A549 treated with dexamethasone at 1 μM for 4 hours (cell line): Measurements from ENCODE around the gene TEX38. TPM values are rescaled to one million over a fixed set of nuclear protein-coding genes. Genes with fewer than 3 reads are reported as not detected.

ENCODE experiments used
- total RNA-seq: library from RNA; stranded (reverse); fragments of 200-300 nt; extraction: Qiagen RNA extraction; gene quantifications from 5 replicates; pipeline ENCODE4 v1.2.3, GENCODE V29; 2022

Gene TEX38
- total RNA-seq: not detected in 5 replicates

GRCh38 chr1:46671554-46671953, at the start of gene TEX38:
TSS of gene TEX38 (plus strand) at chr1:46671854. CDS start at chr1:46671935, 81 bp downstream.

DNA sequence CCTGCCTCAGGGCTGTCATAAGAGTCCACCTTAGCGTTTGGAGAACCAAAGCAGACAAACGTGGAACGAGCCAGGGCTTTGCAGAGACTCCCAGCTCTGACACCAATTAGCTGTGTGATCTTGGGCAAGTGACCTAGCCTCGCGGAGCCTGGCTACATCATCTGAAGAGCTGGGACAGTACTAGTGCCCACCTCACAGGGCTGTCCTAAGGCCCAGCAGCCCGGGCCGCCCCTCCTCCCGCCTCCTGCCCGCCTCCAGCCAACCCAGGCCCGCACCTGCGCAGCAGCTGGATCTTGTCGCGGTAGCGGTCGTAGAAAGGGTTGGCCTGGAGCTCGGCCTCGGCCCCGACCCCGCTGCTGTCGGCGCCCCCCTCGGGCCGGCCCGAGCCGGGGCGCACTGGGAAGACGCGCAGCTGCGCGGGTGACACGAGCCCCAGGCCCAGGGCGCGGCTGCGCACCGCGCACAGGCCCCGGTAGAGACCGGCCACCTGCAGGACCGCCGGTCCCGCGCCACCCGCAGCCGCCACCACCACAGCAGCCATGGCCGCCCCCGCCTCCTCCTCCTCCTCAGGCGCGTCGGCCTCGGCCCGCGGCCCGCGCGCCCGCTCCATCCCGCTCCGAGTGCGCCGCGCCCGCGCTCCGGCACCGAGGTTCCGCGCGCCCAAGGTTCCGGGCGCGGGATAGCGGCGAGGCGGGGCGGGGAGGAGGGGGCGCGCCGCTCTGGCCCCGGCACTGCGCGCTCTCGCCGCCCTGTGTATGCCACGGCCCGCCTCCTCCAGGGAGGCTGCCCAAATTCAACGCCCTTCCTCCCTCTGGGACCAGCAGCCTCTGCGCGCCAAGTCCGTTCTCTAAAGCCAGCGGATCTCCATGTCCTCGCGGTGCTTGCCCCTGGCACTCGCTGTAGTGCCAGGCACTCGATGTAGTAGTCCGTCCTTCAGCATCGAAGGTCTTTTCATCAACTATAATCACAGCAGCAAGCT, 3.6 kb upstream of the TEX38 start, which contains the start of gene ATPAF1:
Gene ATPAF1, minus strand, starts transcription at position 583 of the 979 bp plus-strand sequence. Its CDS starts 42 bp downstream, at position 541.

DNA sequence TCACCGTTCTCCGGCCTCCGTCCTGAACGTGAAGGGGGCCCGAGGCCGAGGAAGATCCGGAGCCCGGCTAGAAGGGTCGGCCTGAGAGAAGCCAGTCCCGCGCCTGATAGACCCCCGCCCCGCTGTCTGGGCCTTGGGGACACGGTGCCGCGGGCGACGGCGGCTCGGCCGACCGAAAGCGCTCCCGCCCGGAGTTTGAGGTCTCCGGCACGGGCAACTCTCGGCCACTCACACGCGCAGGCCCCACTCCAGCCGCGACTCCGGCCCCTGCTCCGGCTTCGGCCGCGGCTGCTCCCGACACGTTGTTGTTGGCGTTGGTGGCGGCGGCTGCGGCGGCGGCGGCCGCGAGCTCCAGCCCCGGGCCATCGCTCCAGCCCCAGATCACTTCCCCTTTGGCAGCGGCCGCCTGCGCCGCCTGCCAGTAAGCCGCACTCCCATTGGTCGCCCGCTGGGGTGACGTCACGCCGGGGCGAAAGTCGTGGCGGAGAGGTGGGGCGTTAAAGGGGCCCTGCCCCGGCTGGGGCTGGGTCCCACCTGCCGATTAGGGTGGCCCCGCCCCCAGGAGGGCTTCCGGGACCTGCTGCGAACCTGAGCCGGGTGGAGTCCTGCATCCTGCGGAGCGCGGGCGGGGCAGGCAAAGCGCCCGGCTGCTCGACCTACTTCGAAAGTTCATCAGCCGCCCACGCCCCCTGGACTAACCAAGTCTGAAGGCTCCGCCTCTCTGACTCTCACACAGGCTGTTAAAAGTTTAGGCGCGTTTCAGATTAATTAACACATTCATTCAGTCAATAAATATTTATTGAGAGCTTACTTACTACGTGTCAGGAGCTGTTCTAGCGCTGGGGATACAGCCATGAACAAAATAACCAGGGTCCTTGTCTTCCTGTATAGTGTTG, 47.3 kb downstream of the TEX38 start, which contains the start of gene EFCAB14:
Gene EFCAB14, minus strand, starts transcription at position 388 of the 896 bp plus-strand sequence. CDS start 1,027 bp downstream, outside the sequence.

Other genes with a start within 250 kb of the TEX38 start
- 0.55 to 1.0 TPM (median 0.87 TPM) in 5 replicates for gene DMBX1, start 182.0 kb upstream of the TEX38 start, total RNA-seq
- not detected in 5 replicates for gene KNCN, start 120.2 kb upstream of the TEX38 start, total RNA-seq
- 16.2 to 19.4 TPM (median 17.7 TPM) in 5 replicates for gene MKNK1, start 67.6 kb upstream of the TEX38 start, total RNA-seq
- gene MOB3C, start 55.0 kb upstream of the TEX38 start, total RNA-seq: 3.6 to 4.5 TPM (median 3.8 TPM) in 5 replicates
- 32.9 to 39.5 TPM (median 34.3 TPM) in 5 replicates for gene ATPAF1, start 3.5 kb upstream of the TEX38 start, total RNA-seq
- gene EFCAB14, start 47.3 kb downstream of the TEX38 start, total RNA-seq: 22.4 to 32.2 TPM (median 29.2 TPM) in 5 replicates
- 0.07 to 0.17 TPM (median 0.12 TPM) in 3 of 5 replicates, not detected in the others for gene CYP4B1, start 127.2 kb downstream of the TEX38 start, total RNA-seq